Lower leg skin (tissue), 3 donors: ENCODE measurements around the gene PNN.

Experiments
- POLR2A ChIP-seq, 2 donors: fragments of 450-650 bp; IDR thresholded peaks; one replicate each; pipeline ENCODE4 v1.6.1; 2016 to 2017; ENCODE audit warnings: antibody characterized with exemption in 2 of 2, mild to moderate bottlenecking in 1 of 2, moderate library complexity in 1 of 2
- TF ChIP-seq, protein P1 (sequence below), 3 donors: fragments of 450-650 bp; IDR thresholded peaks; one replicate each; pipeline ENCODE4 v1.5.1; 2016; ENCODE audit warnings: antibody characterized with exemption in 3 of 3, mild to moderate bottlenecking in 3 of 3, moderate library complexity in 2 of 3

GRCh38 chr14:39217214-39217879 lies 42.3 kb downstream of the PNN start:
- TF ChIP-seq POLR2A (IDR thresholded peaks at IDR 0.05), result no peak
- TF ChIP-seq, protein P1, sequence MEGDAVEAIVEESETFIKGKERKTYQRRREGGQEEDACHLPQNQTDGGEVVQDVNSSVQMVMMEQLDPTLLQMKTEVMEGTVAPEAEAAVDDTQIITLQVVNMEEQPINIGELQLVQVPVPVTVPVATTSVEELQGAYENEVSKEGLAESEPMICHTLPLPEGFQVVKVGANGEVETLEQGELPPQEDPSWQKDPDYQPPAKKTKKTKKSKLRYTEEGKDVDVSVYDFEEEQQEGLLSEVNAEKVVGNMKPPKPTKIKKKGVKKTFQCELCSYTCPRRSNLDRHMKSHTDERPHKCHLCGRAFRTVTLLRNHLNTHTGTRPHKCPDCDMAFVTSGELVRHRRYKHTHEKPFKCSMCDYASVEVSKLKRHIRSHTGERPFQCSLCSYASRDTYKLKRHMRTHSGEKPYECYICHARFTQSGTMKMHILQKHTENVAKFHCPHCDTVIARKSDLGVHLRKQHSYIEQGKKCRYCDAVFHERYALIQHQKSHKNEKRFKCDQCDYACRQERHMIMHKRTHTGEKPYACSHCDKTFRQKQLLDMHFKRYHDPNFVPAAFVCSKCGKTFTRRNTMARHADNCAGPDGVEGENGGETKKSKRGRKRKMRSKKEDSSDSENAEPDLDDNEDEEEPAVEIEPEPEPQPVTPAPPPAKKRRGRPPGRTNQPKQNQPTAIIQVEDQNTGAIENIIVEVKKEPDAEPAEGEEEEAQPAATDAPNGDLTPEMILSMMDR (IDR thresholded peaks at IDR 0.05), result no peak
